Left ventricle myocardium inferior (tissue), 1 donor: Measurements from ENCODE around the gene PACSIN2. TPM values are rescaled to one million over a fixed set of nuclear protein-coding genes. Genes with fewer than 3 reads are reported as not detected.
"Not testable (repeated sequence)": the region's sequence is repeated elsewhere in the genome, so short reads cannot be mapped to it uniquely, and the experiment has no call there.

Source experiments
- DNase-seq: peaks from one replicate; pipeline ENCODE4 v3.0.0-alpha.2; 2020
- H3K27ac ChIP-seq: fragments of 200-600 bp; replicated peaks from 2 replicates; pipeline ENCODE4 v1.8.0; 2021
- H3K27me3 ChIP-seq: fragments of 200-600 bp; 2 replicates; pipeline ENCODE4 v1.8.0; 2021; ENCODE audit warnings: low read depth
- H3K36me3 ChIP-seq: fragments of 200-600 bp; 2 replicates; pipeline ENCODE4 v1.8.0; 2021
- H3K4me1 ChIP-seq: fragments of 200-600 bp; 2 replicates; pipeline ENCODE4 v1.8.0; 2021
- H3K4me3 ChIP-seq: fragments of 200-600 bp; 2 replicates; pipeline ENCODE4 v1.8.0; 2021; ENCODE audit warnings: mild to moderate bottlenecking, moderate library complexity
- H3K9me3 ChIP-seq: fragments of 200-600 bp; replicated peaks from 2 replicates; pipeline ENCODE4 v1.8.0; 2021
- CTCF ChIP-seq: fragments of 200-600 bp; IDR thresholded peaks from 2 replicates; pipeline ENCODE4 v1.8.0; 2021; ENCODE audit warnings: antibody characterized with exemption, mild to moderate bottlenecking, borderline replicate concordance
- intact Hi-C: fragments of 100-400 bp; cut with micrococcal nuclease; formaldehyde crosslinking; loops from one replicate; pipeline ENCODE4 v1.11.0; 2022
- total RNA-seq: library from RNA; stranded (reverse); fragmentation: NEBNext Ultra II Directional; extraction: Animal tissue kit (Norgen Biotek cat#: 25700); gene quantifications from one replicate; pipeline ENCODE4 v1.2.1, GENCODE V29; 2021
- donor health status: DM: no; HTN: yes; CAD: no; lungs with severe emphysema.

PACSIN2 gene
- total RNA-seq, 1 donor from 2014 or later: 64.8 TPM

GRCh38 chr22:42958937-42959336 lies 56.0 kb downstream of the PACSIN2 start:
- Histone ChIP-seq H3K4me3 (peak overlapping the region; percentile 63), H3K27ac (peak overlapping the region; percentile 82), H3K4me1 (peaks cover 92% of the 10 kb centered on the region), H3K36me3 (no peaks in the 10 kb centered on the region), H3K9me3 (no peaks in the 10 kb centered on the region), H3K27me3 (no peaks in the 10 kb centered on the region)
- no peak for TF ChIP-seq CTCF
- DNase-seq: no peak
- intact Hi-C loops: no loop called here

- Histone ChIP-seq H3K4me3 (peak overlapping the region; percentile 63), H3K27ac (peak overlapping the region; percentile 82), H3K36me3 (no peaks in the 10 kb centered on the region), H3K27me3 (no peaks in the 10 kb centered on the region), H3K9me3 (no peaks in the 10 kb centered on the region), H3K4me1 (peaks cover 90% of the 10 kb centered on the region)
- intact Hi-C loops: no loop called here
- TF ChIP-seq CTCF: no peak
- no peak for DNase-seq
Measured at GRCh38 chr22:42957958-42958357, 57.0 kb downstream of the PACSIN2 start.

- Histone ChIP-seq H3K9me3 (no peaks in the 10 kb centered on the region), H3K27ac (peak overlapping the region; percentile 82), H3K27me3 (no peaks in the 10 kb centered on the region), H3K4me3 (peak overlapping the region; percentile 63), H3K4me1 (peaks cover 86% of the 10 kb centered on the region), H3K36me3 (no peaks in the 10 kb centered on the region)
- intact Hi-C loops: no loop called here
- DNase-seq: no peak
- no peak for TF ChIP-seq CTCF
Measured at GRCh38 chr22:42957544-42957943, 57.4 kb downstream of the PACSIN2 start.

GRCh38 chr22:42955848-42956247 lies 59.1 kb downstream of the PACSIN2 start:
- TF ChIP-seq CTCF: no peak
- no peak overlapping the region for H3K4me3 ChIP-seq
- DNase-seq: no peak
- no peaks in the 10 kb centered on the region for H3K36me3 ChIP-seq
- H3K9me3 ChIP-seq: no peaks in the 10 kb centered on the region
- H3K27ac ChIP-seq: no peak overlapping the region
- intact Hi-C loops: no loop called here
- H3K4me1 ChIP-seq: peaks cover 84% of the 10 kb centered on the region
- H3K27me3 ChIP-seq: no peaks in the 10 kb centered on the region

GRCh38 chr22:42955087-42955635 lies 59.8 kb downstream of the PACSIN2 start:
- Histone ChIP-seq H3K36me3 (no peaks in the 10 kb centered on the region), H3K4me3 (no peak overlapping the region), H3K9me3 (no peaks in the 10 kb centered on the region), H3K4me1 (peaks cover 84% of the 10 kb centered on the region), H3K27me3 (no peaks in the 10 kb centered on the region), H3K27ac (no peak overlapping the region)
- no peak for TF ChIP-seq CTCF
- DNase-seq: no peak
- intact Hi-C loops: no loop called here

GRCh38 chr22:42953751-42954150 lies 61.2 kb downstream of the PACSIN2 start:
- H3K36me3 ChIP-seq, H3K27me3 ChIP-seq, H3K4me3 ChIP-seq, DNase-seq, intact Hi-C loops, H3K9me3 ChIP-seq: not testable (repeated sequence)
- peak overlapping the region; percentile 6 for H3K27ac ChIP-seq
- H3K4me1 ChIP-seq: peaks cover 84% of the 10 kb centered on the region
